Measurements from ENCODE around the gene ETV3.

DNA sequence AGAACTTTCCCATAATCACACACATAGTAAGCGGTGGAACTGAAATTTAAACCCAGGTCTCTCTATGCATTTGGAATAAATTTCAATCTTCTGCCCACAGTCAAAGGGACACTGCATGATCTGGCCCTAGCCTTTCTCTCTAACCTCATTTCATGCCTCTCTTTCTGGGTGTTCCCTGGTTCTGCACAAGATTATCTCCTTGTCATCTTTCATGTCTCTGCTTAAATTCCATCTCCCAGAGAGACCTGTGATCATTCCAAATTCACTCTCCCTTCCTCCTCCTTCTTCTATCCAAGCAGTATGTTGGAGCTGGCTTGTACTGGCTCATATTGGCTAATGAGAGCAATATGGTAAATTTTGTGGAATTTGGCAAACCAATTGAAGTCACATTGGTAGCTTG is 60.8 kb downstream of the ETV3 start:
- TF ChIP-seq, protein P1, sequence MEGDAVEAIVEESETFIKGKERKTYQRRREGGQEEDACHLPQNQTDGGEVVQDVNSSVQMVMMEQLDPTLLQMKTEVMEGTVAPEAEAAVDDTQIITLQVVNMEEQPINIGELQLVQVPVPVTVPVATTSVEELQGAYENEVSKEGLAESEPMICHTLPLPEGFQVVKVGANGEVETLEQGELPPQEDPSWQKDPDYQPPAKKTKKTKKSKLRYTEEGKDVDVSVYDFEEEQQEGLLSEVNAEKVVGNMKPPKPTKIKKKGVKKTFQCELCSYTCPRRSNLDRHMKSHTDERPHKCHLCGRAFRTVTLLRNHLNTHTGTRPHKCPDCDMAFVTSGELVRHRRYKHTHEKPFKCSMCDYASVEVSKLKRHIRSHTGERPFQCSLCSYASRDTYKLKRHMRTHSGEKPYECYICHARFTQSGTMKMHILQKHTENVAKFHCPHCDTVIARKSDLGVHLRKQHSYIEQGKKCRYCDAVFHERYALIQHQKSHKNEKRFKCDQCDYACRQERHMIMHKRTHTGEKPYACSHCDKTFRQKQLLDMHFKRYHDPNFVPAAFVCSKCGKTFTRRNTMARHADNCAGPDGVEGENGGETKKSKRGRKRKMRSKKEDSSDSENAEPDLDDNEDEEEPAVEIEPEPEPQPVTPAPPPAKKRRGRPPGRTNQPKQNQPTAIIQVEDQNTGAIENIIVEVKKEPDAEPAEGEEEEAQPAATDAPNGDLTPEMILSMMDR (IDR thresholded peaks at IDR 0.05): no peak
- TF ChIP-seq TCF7L2 (IDR thresholded peaks at IDR 0.05; ENCODE audit: low read depth, low read length) (no peak), POLR2AphosphoS5 (IDR thresholded peaks at IDR 0.05; ENCODE audit: low read depth, low read length) (no peak), SIN3A (IDR thresholded peaks at IDR 0.05; ENCODE audit: borderline replicate concordance, insufficient read depth, low read depth, low read length) (no peak)
- TF ChIP-seq, protein P2, sequence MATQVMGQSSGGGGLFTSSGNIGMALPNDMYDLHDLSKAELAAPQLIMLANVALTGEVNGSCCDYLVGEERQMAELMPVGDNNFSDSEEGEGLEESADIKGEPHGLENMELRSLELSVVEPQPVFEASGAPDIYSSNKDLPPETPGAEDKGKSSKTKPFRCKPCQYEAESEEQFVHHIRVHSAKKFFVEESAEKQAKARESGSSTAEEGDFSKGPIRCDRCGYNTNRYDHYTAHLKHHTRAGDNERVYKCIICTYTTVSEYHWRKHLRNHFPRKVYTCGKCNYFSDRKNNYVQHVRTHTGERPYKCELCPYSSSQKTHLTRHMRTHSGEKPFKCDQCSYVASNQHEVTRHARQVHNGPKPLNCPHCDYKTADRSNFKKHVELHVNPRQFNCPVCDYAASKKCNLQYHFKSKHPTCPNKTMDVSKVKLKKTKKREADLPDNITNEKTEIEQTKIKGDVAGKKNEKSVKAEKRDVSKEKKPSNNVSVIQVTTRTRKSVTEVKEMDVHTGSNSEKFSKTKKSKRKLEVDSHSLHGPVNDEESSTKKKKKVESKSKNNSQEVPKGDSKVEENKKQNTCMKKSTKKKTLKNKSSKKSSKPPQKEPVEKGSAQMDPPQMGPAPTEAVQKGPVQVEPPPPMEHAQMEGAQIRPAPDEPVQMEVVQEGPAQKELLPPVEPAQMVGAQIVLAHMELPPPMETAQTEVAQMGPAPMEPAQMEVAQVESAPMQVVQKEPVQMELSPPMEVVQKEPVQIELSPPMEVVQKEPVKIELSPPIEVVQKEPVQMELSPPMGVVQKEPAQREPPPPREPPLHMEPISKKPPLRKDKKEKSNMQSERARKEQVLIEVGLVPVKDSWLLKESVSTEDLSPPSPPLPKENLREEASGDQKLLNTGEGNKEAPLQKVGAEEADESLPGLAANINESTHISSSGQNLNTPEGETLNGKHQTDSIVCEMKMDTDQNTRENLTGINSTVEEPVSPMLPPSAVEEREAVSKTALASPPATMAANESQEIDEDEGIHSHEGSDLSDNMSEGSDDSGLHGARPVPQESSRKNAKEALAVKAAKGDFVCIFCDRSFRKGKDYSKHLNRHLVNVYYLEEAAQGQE (IDR thresholded peaks at IDR 0.05; ENCODE audit: insufficient read depth in 1 of 2, low read depth in 2 of 2, low read length in 1 of 2): no peak

Measured in Panc1 (cell line).